HepG2 (cell line): ENCODE measurements around the gene PCYOX1L. TPM values are rescaled to one million over a fixed set of nuclear protein-coding genes. Genes with fewer than 3 reads are reported as not detected.
A peak's percentile ranks its signal among the peaks of the same experiment; 100 is the strongest.

ENCODE experiments used
- ATAC-seq: fragments of 200-7000 bp; cut with Tn5 transposase; 3 replicates; pipeline ENCODE4 v1.9.1; 2020; ENCODE audit warnings: mild to moderate bottlenecking, moderate library complexity
- BruUV-seq: library from RNA; stranded (reverse); fragments of 400-500 nt; replicated peaks from 2 replicates; lab custom pipeline; 2021; lab: Mats Ljungman, UMichigan
- CTCF ChIA-PET: fragments of 300-600 bp; formaldehyde crosslinking; extraction: SDS; loops from one replicate; lab custom pipeline; 2021; ENCODE audit warnings: low total read pairs, inconsistent platforms, low intra/inter-chr PET ratio; lab: Yijun Ruan, JAX
- POLR2A ChIA-PET: fragments of 350-600 bp; sonication (Branson Sonifier 250); formaldehyde crosslinking; loops from one replicate; lab custom pipeline; 2020; ENCODE audit warnings: antibody characterized with exemption, inconsistent platforms; lab: Yijun Ruan, JAX
- DNase-seq: peaks from one replicate; pipeline ENCODE4 v3.0.0-alpha.2; 2015; ENCODE audit warnings: low spot score
- FAIRE-seq: peaks from 3 replicates; lab custom pipeline; 2011; peaks lifted over from hg19 to GRCh38; lab: Jason Lieb, UNC
- H2AFZ ChIP-seq: one replicate; pipeline ENCODE4 v1.6.1; 2011; ENCODE audit warnings: low read length, inconsistent platforms
- H3K27ac ChIP-seq: fragments of 300-600 bp; 3 replicates; pipeline ENCODE4 v1.8.0; 2011; ENCODE audit warnings: mixed run types, mild to moderate bottlenecking, mixed read lengths, low read length, inconsistent platforms; ENCODE audit not compliant: insufficient read depth; ENCODE audit errors: extremely low read length
- H3K27me3 ChIP-seq, 2 experiments: fragments of 200-600 bp in 1 of 2; 2 replicates in 1 of 2; 3 replicates in 1 of 2; pipeline versions ENCODE4 v1.6.0 to v1.8.0; 2011; ENCODE audit warnings: low read length in 2 of 2, mild to moderate bottlenecking in 2 of 2, moderate library complexity in 2 of 2, inconsistent platforms in 1 of 2; ENCODE audit not compliant: insufficient read depth in 2 of 2, control insufficient read depth in 1 of 2
- H3K36me3 ChIP-seq, 2 experiments: fragments of 200-600 bp in 1 of 2; replicated peaks in 1 of 2; 2 replicates in 1 of 2; 3 replicates in 1 of 2; pipeline versions ENCODE4 v1.5.1 to v1.8.0; 2011; ENCODE audit warnings: low read length in 2 of 2, inconsistent platforms in 1 of 2; ENCODE audit not compliant: insufficient read depth in 2 of 2, control insufficient read depth in 1 of 2
- H3K4me1 ChIP-seq: 2 replicates; pipeline ENCODE4 v1.5.1; 2012; ENCODE audit warnings: low read length, inconsistent platforms; ENCODE audit not compliant: insufficient read depth
- H3K4me2 ChIP-seq: 2 replicates; pipeline ENCODE4 v1.6.0; 2011; ENCODE audit warnings: low read depth, low read length, inconsistent platforms
- H3K4me3 ChIP-seq, 3 experiments: fragments of 200-600 bp in 1 of 3; sonication (generic), shearing (Covaris generic) in 1 of 3; replicated peaks in 1 of 3; 2 replicates each; pipeline ENCODE4 v1.5.1; 2011 to 2016; ENCODE audit warnings: low read length in 3 of 3, inconsistent platforms in 2 of 3, low read depth in 2 of 3, mild to moderate bottlenecking in 2 of 3, control low read depth in 1 of 3, mixed read lengths in 1 of 3; ENCODE audit not compliant: insufficient read depth in 1 of 3
- H3K79me2 ChIP-seq: one replicate; pipeline ENCODE4 v1.6.1; 2011; ENCODE audit warnings: low read length, inconsistent platforms; ENCODE audit not compliant: insufficient read depth
- H3K9ac ChIP-seq: 2 replicates; pipeline ENCODE4 v1.6.0; 2011; ENCODE audit warnings: mild to moderate bottlenecking, low read depth, low read length, inconsistent platforms; ENCODE audit not compliant: insufficient read depth
- H3K9me3 ChIP-seq: 2 replicates; pipeline ENCODE4 v1.5.1; 2012; ENCODE audit warnings: mild to moderate bottlenecking, low read length
- H4K20me1 ChIP-seq: 2 replicates; pipeline ENCODE4 v1.6.0; 2011; ENCODE audit warnings: inconsistent platforms, mild to moderate bottlenecking, low read length, moderate library complexity; ENCODE audit not compliant: insufficient read depth
- BRF2 ChIP-seq: sonication (generic); formaldehyde crosslinking; IDR thresholded peaks from 2 replicates; pipeline ENCODE4 v1.8.1; 2022; ENCODE audit warnings: mild to moderate bottlenecking, missing genetic modification reagents
- CCDC6 ChIP-seq: sonication (generic); formaldehyde crosslinking; IDR thresholded peaks from 2 replicates; pipeline ENCODE4 v1.8.1; 2022; ENCODE audit warnings: mild to moderate bottlenecking, missing genetic modification reagents, moderate library complexity
- HNRNPH1 ChIP-seq: fragments of 200-400 bp; formaldehyde crosslinking; optimal IDR thresholded peaks from 2 replicates; pipeline ENCODE3; 2017; ENCODE audit warnings: mild to moderate bottlenecking, low read depth, low read length
- ZMYM3 ChIP-seq: sonication (generic); formaldehyde crosslinking; IDR thresholded peaks from 2 replicates; pipeline ENCODE4 v1.5.1; 2020; ENCODE audit warnings: mild to moderate bottlenecking, missing genetic modification reagents
- ZNF337 ChIP-seq: sonication (generic); formaldehyde crosslinking; IDR thresholded peaks from 2 replicates; pipeline ENCODE4 v1.5.1; 2020; ENCODE audit warnings: missing genetic modification reagents, low read depth, mild to moderate bottlenecking, borderline replicate concordance
- ZNF354B ChIP-seq: sonication (generic); formaldehyde crosslinking; IDR thresholded peaks from 2 replicates; pipeline ENCODE4 v1.8.0; 2022; ENCODE audit warnings: mild to moderate bottlenecking, missing genetic modification reagents
- ZNF83 ChIP-seq: sonication (generic); formaldehyde crosslinking; IDR thresholded peaks from 2 replicates; pipeline ENCODE4 v1.4.0; 2020; ENCODE audit warnings: missing genetic modification reagents, mild to moderate bottlenecking, borderline replicate concordance
- ZNF878 ChIP-seq: sonication (generic); formaldehyde crosslinking; IDR thresholded peaks from 2 replicates; pipeline ENCODE4 v1.8.1; 2023; ENCODE audit warnings: mild to moderate bottlenecking, missing genetic modification reagents, moderate library complexity
- WGBS: methylation state at CpG from one replicate; pipeline ENCODE4 v1.1.6; 2017; ENCODE audit warnings: low lambda C conversion rate; 5-methylcytosine and 5-hydroxymethylcytosine counted together
- in situ Hi-C: cut with HindIII; loops from 2 replicates; pipeline ENCODE4 v1.10.0; 2017; ENCODE audit warnings: low pct_unique_long_range_greater_than_20kb; ENCODE audit not compliant: extremely low pct_ligation_motif_present
- intact Hi-C: fragments of 100-400 bp; cut with micrococcal nuclease; formaldehyde crosslinking; loops from one replicate; pipeline ENCODE4 v1.10.0; 2022; ENCODE audit not compliant: unreplicated experiment
- polyA plus RNA-seq, 8 experiments: library from polyadenylated mRNA; depleted of rRNA in 3 of 8; stranded (reverse) in 7 of 8; unstranded in 1 of 8; fragments of >200 nt; fragmentation: Illumina TruSeq in 4 of 8; extraction: Trizol in 4 of 8; gene quantifications; 2 replicates each; pipeline versions ENCODE4 v1.2.1 to v1.2.3, GENCODE V29; 2011 to 2016; ENCODE audit warnings: low read depth in 4 of 8, missing spikeins in 1 of 8, mixed read lengths in 1 of 8; ENCODE audit not compliant: insufficient read depth in 1 of 8
- total RNA-seq, 5 experiments: library from RNA; depleted of rRNA; stranded (reverse); fragments of >200 nt; fragmentation: Illumina TruSeq; extraction: Trizol; gene quantifications; 2 replicates each; pipeline ENCODE4 v1.2.3, GENCODE V29; 2016; ENCODE audit warnings: low read depth in 1 of 5
- TF ChIP-seq, protein P1 (sequence below): sonication (generic); formaldehyde crosslinking; IDR thresholded peaks from 2 replicates; pipeline ENCODE4 v1.4.0; 2020; ENCODE audit warnings: mild to moderate bottlenecking, missing genetic modification reagents

The PCYOX1L gene
- total and polyA plus RNA-seq, 2 of the 13 experiments (the other 11 are each of a cell fraction or from before 2014, with no cell fraction given) = 1.00 to 3.7 TPM

DNA sequence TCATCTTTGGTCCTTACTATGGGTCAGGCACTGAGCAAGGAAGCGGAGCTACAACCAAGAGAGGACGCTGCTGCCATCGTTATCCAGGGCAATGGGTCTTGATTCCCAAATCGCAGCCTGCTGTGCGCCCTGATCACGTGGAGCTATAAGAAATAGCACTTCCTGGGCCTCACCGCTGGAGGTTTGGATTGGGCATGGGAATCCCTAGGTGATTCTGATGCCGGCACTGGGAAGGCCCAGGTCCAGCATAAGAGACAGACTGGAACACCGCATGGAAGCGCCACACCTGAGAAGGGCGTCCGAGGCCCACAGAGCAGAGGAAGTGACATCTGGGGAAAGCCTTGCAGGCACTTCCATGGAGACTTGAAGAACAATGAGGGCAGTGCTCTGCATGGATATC, 18.3 kb downstream of the PCYOX1L start (continued):
- no peak for TF ChIP-seq ZNF354B (CRISPR knock-in tag)
- TF ChIP-seq ZNF337 (CRISPR knock-in tag) = no peak
- TF ChIP-seq BRF2 = no peak
- TF ChIP-seq, protein P1, sequence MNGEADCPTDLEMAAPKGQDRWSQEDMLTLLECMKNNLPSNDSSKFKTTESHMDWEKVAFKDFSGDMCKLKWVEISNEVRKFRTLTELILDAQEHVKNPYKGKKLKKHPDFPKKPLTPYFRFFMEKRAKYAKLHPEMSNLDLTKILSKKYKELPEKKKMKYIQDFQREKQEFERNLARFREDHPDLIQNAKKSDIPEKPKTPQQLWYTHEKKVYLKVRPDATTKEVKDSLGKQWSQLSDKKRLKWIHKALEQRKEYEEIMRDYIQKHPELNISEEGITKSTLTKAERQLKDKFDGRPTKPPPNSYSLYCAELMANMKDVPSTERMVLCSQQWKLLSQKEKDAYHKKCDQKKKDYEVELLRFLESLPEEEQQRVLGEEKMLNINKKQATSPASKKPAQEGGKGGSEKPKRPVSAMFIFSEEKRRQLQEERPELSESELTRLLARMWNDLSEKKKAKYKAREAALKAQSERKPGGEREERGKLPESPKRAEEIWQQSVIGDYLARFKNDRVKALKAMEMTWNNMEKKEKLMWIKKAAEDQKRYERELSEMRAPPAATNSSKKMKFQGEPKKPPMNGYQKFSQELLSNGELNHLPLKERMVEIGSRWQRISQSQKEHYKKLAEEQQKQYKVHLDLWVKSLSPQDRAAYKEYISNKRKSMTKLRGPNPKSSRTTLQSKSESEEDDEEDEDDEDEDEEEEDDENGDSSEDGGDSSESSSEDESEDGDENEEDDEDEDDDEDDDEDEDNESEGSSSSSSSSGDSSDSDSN (CRISPR knock-in tag) = no peak
- no peak for TF ChIP-seq ZNF878 (CRISPR knock-in tag)
- TF ChIP-seq HNRNPH1 = no peak
- no peak for TF ChIP-seq ZNF83 (CRISPR knock-in tag)

DNA sequence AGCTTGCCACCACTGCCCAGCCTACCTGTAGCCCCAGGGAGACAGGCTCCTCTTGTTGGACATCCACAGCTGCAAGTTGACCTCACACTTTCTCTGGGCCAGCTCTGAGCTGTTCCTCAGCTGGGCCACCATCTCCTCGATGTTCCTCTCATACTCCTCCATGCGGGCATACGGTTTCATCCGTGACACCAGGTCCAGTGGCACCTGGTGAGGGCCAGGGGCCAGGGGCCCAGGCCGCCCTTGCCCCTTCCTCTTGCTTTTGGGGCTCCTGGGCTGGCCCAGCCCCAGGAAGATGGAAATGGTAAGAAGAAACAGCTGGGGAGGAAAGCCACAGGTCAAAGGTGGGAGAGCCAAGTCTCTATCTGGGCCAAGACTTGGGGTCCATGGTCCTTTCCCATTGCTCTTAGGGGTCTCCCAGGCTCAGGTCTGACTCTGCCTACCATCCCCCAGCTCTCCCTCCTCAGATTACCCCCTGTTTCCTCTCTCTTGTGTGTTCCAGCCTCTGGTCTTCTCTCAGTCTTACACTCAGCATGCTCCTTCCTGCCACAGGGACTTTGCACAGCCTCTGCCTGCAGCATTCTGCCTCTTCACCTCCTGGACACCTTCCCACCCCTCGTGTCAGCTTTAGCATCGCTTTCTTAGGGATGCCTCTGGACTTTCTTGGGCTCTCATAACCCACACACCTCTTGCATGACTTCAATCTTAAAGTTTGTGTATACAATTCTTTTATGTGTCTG, 19.0 kb downstream of the PCYOX1L start:
- DNase-seq = no peak
- Histone ChIP-seq H2AFZ (no peak overlapping the region), H3K79me2 (no peaks in the 10 kb centered on the region), H3K4me2 (no peak overlapping the region), H3K9ac (no peak overlapping the region), H3K36me3 (no peaks in the 10 kb centered on the region), H3K4me3 (no peak overlapping the region), H3K9me3 (no peaks in the 10 kb centered on the region), H3K27me3 (peaks cover 0 to 3% of the 10 kb centered on the region in 2 experiments; a peak in 1 of 5 replicates), H4K20me1 (no peaks in the 10 kb centered on the region), H3K27ac (no peak overlapping the region), H3K4me1 (peaks cover 38% of the 10 kb centered on the region)
- no TSS peak for BruUV-seq
- in situ Hi-C loops = no loop called here
- POLR2A ChIA-PET = no interaction called here
- CTCF ChIA-PET = no interaction called here
- WGBS = 66% methylated on average over 3 of the region's 7 CpGs
- TF ChIP-seq CCDC6 (CRISPR knock-in tag) (no peak), ZMYM3 (CRISPR knock-in tag) (peak; percentile 51; the same call in 1 of the 2 replicates)
- no peak for FAIRE-seq
- intact Hi-C loops = no loop called here
- ATAC-seq = no peak
